Karpas-422 (cell line): ENCODE measurements around the gene PPP5C. TPM values are rescaled to one million over a fixed set of nuclear protein-coding genes. Genes with fewer than 3 reads are reported as not detected.

Experiments
- small RNA-seq: library from RNA; depleted of rRNA; stranded (forward); fragments of <200 nt; gene quantifications from one replicate; pipeline ENCODE3, GENCODE V24; 2014
- total RNA-seq: library from RNA; depleted of rRNA; stranded (reverse); fragments of >200 nt; shearing (Covaris generic); gene quantifications from 2 replicates; pipeline ENCODE4 v1.2.3, GENCODE V29; 2014; ENCODE audit warnings: low replicate concordance; rRNA removed

The PPP5C gene
- total RNA-seq, 1 experiment from 2014 or later: 31.1 TPM

Small RNA genes lying within 50 kb of the gene (small RNA-seq; reads per million reads assigned to genes)
- not detected for gene RNU6-924P

Other genes with a start within 250 kb of the PPP5C start
- gene IGFL3, start 222.4 kb upstream of the PPP5C start, total RNA-seq: not detected in 2 replicates
- gene IGFL2, start 198.8 kb upstream of the PPP5C start, total RNA-seq: not detected in 2 replicates
- gene IGFL1, start 117.3 kb upstream of the PPP5C start, total RNA-seq: not detected in 2 replicates
- not detected in 2 replicates for gene HIF3A, start 50.0 kb upstream of the PPP5C start, total RNA-seq
- not detected in 2 replicates for gene CCDC8, start 66.5 kb downstream of the PPP5C start, total RNA-seq
- not detected in 2 replicates for gene PNMA8C, start 81.8 kb downstream of the PPP5C start, total RNA-seq
- not detected in 2 replicates for gene PNMA8A, start 124.5 kb downstream of the PPP5C start, total RNA-seq
- gene PNMA8B, start 148.8 kb downstream of the PPP5C start, total RNA-seq: not detected in 2 replicates